Measurements from ENCODE around the gene XPNPEP1.

The XPNPEP1 gene

GRCh38 chr10:109852475-109853037 lies 70.8 kb downstream of the XPNPEP1 start:
- no peak overlapping the region for H3K4me3 ChIP-seq (ENCODE audit: low read depth in 1 of 2, low read length in 2 of 2)

GRCh38 chr10:109851616-109852474 lies 71.5 kb downstream of the XPNPEP1 start:
- Histone ChIP-seq H3K36me3 (ENCODE audit: control insufficient read depth in 1 of 2, insufficient read depth in 2 of 2, low read length in 2 of 2) (no peaks in the 10 kb centered on the region), H3K4me3 (ENCODE audit: low read depth in 1 of 2, low read length in 2 of 2) (no peak overlapping the region), H3K9me3 (ENCODE audit: control insufficient read depth in 1 of 2, low read length in 2 of 2) (no peaks in the 10 kb centered on the region), H3K4me1 (ENCODE audit: control insufficient read depth in 1 of 2, insufficient read depth in 2 of 2, low read length in 2 of 2) (no peaks in the 10 kb centered on the region), H3K27me3 (ENCODE audit: low read depth, low read length) (no peaks in the 10 kb centered on the region), H3K27ac (ENCODE audit: low read length) (no peak overlapping the region)

More at GRCh38 chr10:109852475-109853037, 70.8 kb downstream of the XPNPEP1 start:
- H3K27ac ChIP-seq (ENCODE audit: low read length), result no peak overlapping the region
- H3K27me3 ChIP-seq (ENCODE audit: low read depth, low read length), result no peaks in the 10 kb centered on the region
- no peaks in the 10 kb centered on the region for H3K9me3 ChIP-seq (ENCODE audit: control insufficient read depth in 1 of 2, low read length in 2 of 2)
- H3K36me3 ChIP-seq (ENCODE audit: control insufficient read depth in 1 of 2, insufficient read depth in 2 of 2, low read length in 2 of 2), result no peaks in the 10 kb centered on the region
- H3K4me1 ChIP-seq (ENCODE audit: control insufficient read depth in 1 of 2, insufficient read depth in 2 of 2, low read length in 2 of 2), result no peaks in the 10 kb centered on the region

DNA sequence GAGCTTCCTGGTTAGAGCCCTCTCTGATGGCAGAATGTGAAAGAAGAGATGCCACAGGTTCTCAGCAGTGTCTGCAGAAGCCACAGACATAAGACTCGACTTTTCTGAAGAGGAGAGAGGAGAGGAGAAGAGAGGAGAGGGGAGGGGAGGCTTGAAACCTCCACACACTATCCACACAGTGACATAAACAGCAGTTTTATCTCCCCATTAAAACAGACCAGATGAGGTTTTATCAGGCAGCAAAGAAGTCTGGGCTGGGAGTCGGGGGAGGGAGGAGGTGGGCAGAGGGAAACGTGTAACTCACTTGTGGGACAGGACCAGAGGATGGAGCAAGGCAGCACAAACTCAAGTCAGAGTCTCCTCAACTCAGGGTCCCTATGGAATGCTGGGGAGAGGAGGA lies 76.5 kb downstream of the XPNPEP1 start:
- Histone ChIP-seq H3K4me3 (ENCODE audit: low read depth in 1 of 2, low read length in 2 of 2) (no peak overlapping the region), H3K9me3 (ENCODE audit: control insufficient read depth in 1 of 2, low read length in 2 of 2) (no peaks in the 10 kb centered on the region), H3K36me3 (ENCODE audit: control insufficient read depth in 1 of 2, insufficient read depth in 2 of 2, low read length in 2 of 2) (no peaks in the 10 kb centered on the region), H3K27me3 (ENCODE audit: low read depth, low read length) (no peaks in the 10 kb centered on the region), H3K27ac (ENCODE audit: low read length) (no peak overlapping the region), H3K4me1 (ENCODE audit: control insufficient read depth in 1 of 2, insufficient read depth in 2 of 2, low read length in 2 of 2) (no peaks in the 10 kb centered on the region)

DNA sequence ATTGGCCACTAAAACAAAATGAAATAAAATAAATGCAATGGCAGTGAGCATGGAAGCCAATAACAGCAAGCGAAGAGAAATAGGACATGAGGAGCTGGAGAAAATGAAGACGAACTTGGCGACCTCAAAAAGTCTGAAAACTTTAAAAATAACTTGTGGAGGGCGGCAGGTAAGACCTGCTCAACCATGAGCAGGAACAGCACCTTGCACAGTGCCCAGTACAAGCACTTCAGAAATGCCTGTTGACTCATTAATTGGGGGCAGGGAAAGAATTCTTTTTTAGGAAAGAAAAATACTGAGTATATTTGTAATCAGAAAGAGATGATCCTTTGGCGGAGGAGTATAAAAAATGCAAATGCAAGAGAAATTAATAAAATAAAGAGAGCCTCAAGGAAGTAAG lies 78.0 kb downstream of the XPNPEP1 start:
- H3K4me3 ChIP-seq (ENCODE audit: low read depth in 1 of 2, low read length in 2 of 2), result no peak overlapping the region
- H3K4me1 ChIP-seq (ENCODE audit: control insufficient read depth in 1 of 2, insufficient read depth in 2 of 2, low read length in 2 of 2), result no peaks in the 10 kb centered on the region
- H3K36me3 ChIP-seq (ENCODE audit: control insufficient read depth in 1 of 2, insufficient read depth in 2 of 2, low read length in 2 of 2), result no peaks in the 10 kb centered on the region
- H3K27ac ChIP-seq (ENCODE audit: low read length), result no peak overlapping the region
- no peaks in the 10 kb centered on the region for H3K27me3 ChIP-seq (ENCODE audit: low read depth, low read length)
- H3K9me3 ChIP-seq (ENCODE audit: control insufficient read depth in 1 of 2, low read length in 2 of 2), result no peaks in the 10 kb centered on the region

DNA sequence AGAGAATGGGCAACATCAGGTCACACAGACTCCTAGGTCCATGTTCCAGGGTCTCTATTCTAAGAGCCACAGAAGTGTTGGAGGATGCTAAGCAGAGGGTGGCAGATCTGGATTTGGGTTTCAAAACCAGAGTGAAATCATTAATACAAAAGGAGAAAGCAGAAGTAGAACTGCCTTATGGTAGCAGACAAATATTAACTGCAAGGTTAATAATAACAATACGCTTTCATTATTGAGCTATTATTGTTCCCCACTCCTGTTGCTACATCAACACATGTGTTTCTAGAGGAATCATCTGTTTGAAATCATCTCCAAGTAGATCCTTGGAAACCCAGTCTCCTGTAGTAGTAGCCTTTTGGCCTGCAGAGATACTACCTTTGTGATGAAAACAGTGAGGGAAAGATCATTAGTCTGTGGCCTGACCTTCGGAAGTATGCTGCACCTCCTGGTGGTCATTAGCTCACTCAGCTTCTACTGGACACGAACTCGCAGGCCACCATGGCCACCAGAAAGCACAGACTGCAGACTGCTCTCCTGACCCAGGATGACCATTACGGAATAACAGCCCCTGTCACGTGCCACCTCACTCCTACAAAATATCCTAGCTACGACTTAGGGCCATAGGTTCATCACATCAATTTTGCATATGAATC lies 84.6 kb downstream of the XPNPEP1 start:
- Histone ChIP-seq H3K27ac (ENCODE audit: low read length) (no peak overlapping the region), H3K4me3 (ENCODE audit: low read depth in 1 of 2, low read length in 2 of 2) (no peak overlapping the region), H3K4me1 (ENCODE audit: control insufficient read depth in 1 of 2, insufficient read depth in 2 of 2, low read length in 2 of 2) (peaks cover 0 to 3% of the 10 kb centered on the region in 2 donors), H3K36me3 (ENCODE audit: control insufficient read depth in 1 of 2, insufficient read depth in 2 of 2, low read length in 2 of 2) (no peaks in the 10 kb centered on the region), H3K27me3 (ENCODE audit: low read depth, low read length) (no peaks in the 10 kb centered on the region), H3K9me3 (ENCODE audit: control insufficient read depth in 1 of 2, low read length in 2 of 2) (no peaks in the 10 kb centered on the region)

DNA sequence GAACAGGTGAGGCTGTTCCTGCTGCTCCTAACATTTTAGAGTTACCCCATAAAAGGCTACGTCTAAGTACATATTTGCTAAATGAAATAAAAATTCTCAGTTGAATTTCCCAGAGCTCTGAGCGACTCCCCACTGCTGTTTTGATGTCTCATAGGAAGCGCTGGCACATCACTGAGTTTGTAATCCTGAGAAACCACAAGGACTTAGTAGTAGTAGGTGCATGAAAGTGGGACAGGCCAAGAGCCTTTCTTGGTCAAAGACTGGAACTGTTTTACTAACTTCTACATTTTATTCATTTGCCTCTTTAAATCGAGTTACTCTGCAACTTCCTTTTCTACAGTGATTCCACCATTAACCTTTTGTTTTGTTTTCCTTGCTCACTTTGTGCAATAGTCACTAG lies 85.9 kb downstream of the XPNPEP1 start:
- H3K9me3 ChIP-seq (ENCODE audit: control insufficient read depth in 1 of 2, low read length in 2 of 2), result no peaks in the 10 kb centered on the region
- peaks cover 0 to 3% of the 10 kb centered on the region in 2 donors for H3K4me1 ChIP-seq (ENCODE audit: control insufficient read depth in 1 of 2, insufficient read depth in 2 of 2, low read length in 2 of 2)
- H3K36me3 ChIP-seq (ENCODE audit: control insufficient read depth in 1 of 2, insufficient read depth in 2 of 2, low read length in 2 of 2), result no peaks in the 10 kb centered on the region
- H3K4me3 ChIP-seq (ENCODE audit: low read depth in 1 of 2, low read length in 2 of 2), result no peak overlapping the region
- H3K27me3 ChIP-seq (ENCODE audit: low read depth, low read length), result no peaks in the 10 kb centered on the region
- no peak overlapping the region for H3K27ac ChIP-seq (ENCODE audit: low read length)

DNA sequence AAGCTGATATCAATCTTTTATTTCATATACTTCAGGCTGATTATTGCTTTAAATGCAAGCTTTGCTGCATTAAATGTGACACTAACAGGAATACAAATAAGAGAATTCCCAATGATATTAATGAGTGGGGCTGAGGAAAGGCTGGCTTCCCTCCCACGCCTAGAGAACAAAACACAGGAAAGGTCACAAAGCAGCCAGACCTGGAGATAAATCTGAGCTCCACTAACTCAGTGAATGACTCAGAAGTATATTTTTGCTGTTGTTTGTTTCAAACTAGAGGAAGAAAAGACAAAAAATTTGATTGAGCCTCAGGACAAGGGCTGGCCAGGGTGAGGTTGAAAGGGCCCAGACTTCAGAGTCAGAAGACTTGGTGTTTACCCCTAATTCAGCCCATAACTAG lies 88.1 kb downstream of the XPNPEP1 start:
- Histone ChIP-seq H3K4me1 (ENCODE audit: control insufficient read depth in 1 of 2, insufficient read depth in 2 of 2, low read length in 2 of 2) (peaks cover 0 to 3% of the 10 kb centered on the region in 2 donors), H3K9me3 (ENCODE audit: control insufficient read depth in 1 of 2, low read length in 2 of 2) (peaks cover 0 to 3% of the 10 kb centered on the region in 2 donors), H3K27me3 (ENCODE audit: low read depth, low read length) (no peaks in the 10 kb centered on the region), H3K36me3 (ENCODE audit: control insufficient read depth in 1 of 2, insufficient read depth in 2 of 2, low read length in 2 of 2) (no peaks in the 10 kb centered on the region), H3K4me3 (ENCODE audit: low read depth in 1 of 2, low read length in 2 of 2) (no peak overlapping the region), H3K27ac (ENCODE audit: low read length) (no peak overlapping the region)

GRCh38 chr10:109831846-109832245 lies 91.5 kb downstream of the XPNPEP1 start:
- Histone ChIP-seq H3K4me1 (ENCODE audit: control insufficient read depth in 1 of 2, insufficient read depth in 2 of 2, low read length in 2 of 2) (peaks cover 0 to 3% of the 10 kb centered on the region in 2 donors), H3K4me3 (ENCODE audit: low read depth in 1 of 2, low read length in 2 of 2) (no peak overlapping the region), H3K36me3 (ENCODE audit: control insufficient read depth in 1 of 2, insufficient read depth in 2 of 2, low read length in 2 of 2) (no peaks in the 10 kb centered on the region), H3K27ac (ENCODE audit: low read length) (no peak overlapping the region), H3K27me3 (ENCODE audit: low read depth, low read length) (no peaks in the 10 kb centered on the region), H3K9me3 (ENCODE audit: control insufficient read depth in 1 of 2, low read length in 2 of 2) (peaks cover 0 to 3% of the 10 kb centered on the region in 2 donors)

- no peaks in the 10 kb centered on the region for H3K9me3 ChIP-seq (ENCODE audit: control insufficient read depth in 1 of 2, low read length in 2 of 2)
- no peak overlapping the region for H3K27ac ChIP-seq (ENCODE audit: low read length)
- H3K27me3 ChIP-seq (ENCODE audit: low read depth, low read length), result no peaks in the 10 kb centered on the region
- H3K4me3 ChIP-seq (ENCODE audit: low read depth in 1 of 2, low read length in 2 of 2), result no peak overlapping the region
- H3K36me3 ChIP-seq (ENCODE audit: control insufficient read depth in 1 of 2, insufficient read depth in 2 of 2, low read length in 2 of 2), result no peaks in the 10 kb centered on the region
- no peaks in the 10 kb centered on the region for H3K4me1 ChIP-seq (ENCODE audit: control insufficient read depth in 1 of 2, insufficient read depth in 2 of 2, low read length in 2 of 2)
Observed at GRCh38 chr10:109824206-109824605, 99.1 kb downstream of the XPNPEP1 start.

DNA sequence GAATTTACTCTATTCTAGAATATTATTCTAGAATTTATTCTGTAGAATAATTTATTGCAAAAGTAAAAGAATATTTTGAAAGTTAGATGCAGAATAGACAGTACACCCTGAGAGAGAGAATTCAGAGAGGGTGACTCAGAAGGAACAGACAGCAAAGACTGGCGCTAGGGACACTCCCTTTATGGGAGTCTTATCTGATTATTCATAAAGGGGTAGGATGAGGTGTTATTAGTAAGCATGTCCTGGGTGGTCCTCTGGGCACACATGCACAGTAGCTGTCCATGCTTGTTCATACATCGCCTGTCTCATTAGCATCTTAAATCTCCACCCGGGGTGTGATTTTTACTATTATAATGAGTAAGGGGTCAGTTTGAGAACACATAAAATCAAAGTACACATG lies 100.1 kb downstream of the XPNPEP1 start:
- H3K27ac ChIP-seq (ENCODE audit: low read length), result no peak overlapping the region
- H3K36me3 ChIP-seq (ENCODE audit: control insufficient read depth in 1 of 2, insufficient read depth in 2 of 2, low read length in 2 of 2), result no peaks in the 10 kb centered on the region
- H3K9me3 ChIP-seq (ENCODE audit: control insufficient read depth in 1 of 2, low read length in 2 of 2), result no peaks in the 10 kb centered on the region
- H3K27me3 ChIP-seq (ENCODE audit: low read depth, low read length), result no peaks in the 10 kb centered on the region
- H3K4me1 ChIP-seq (ENCODE audit: control insufficient read depth in 1 of 2, insufficient read depth in 2 of 2, low read length in 2 of 2), result no peaks in the 10 kb centered on the region
- H3K4me3 ChIP-seq (ENCODE audit: low read depth in 1 of 2, low read length in 2 of 2), result no peak overlapping the region

GRCh38 chr10:109821672-109822071 lies 101.6 kb downstream of the XPNPEP1 start:
- Histone ChIP-seq H3K27me3 (ENCODE audit: low read depth, low read length) (no peaks in the 10 kb centered on the region), H3K36me3 (ENCODE audit: control insufficient read depth in 1 of 2, insufficient read depth in 2 of 2, low read length in 2 of 2) (no peaks in the 10 kb centered on the region), H3K27ac (ENCODE audit: low read length) (no peak overlapping the region), H3K9me3 (ENCODE audit: control insufficient read depth in 1 of 2, low read length in 2 of 2) (no peaks in the 10 kb centered on the region), H3K4me3 (ENCODE audit: low read depth in 1 of 2, low read length in 2 of 2) (no peak overlapping the region), H3K4me1 (ENCODE audit: control insufficient read depth in 1 of 2, insufficient read depth in 2 of 2, low read length in 2 of 2) (no peaks in the 10 kb centered on the region)

All from muscle layer of duodenum (tissue), 2 donors.